Neural cell (in vitro differentiated cells): ENCODE data around the gene IQCK. TPM values are rescaled to one million over a fixed set of nuclear protein-coding genes. Genes with fewer than 3 reads are reported as not detected.

ENCODE experiments used
- H2AFZ ChIP-seq: fragments of 200-600, 300-800 bp; sonication (generic), shearing (Covaris generic); 2 replicates; pipeline ENCODE4 v1.6.0; 2014; ENCODE audit warnings: low read depth, mild to moderate bottlenecking, antibody characterized with exemption, low read length, moderate library complexity
- H3F3A ChIP-seq: fragments of 200-600 bp; shearing (Covaris generic); 2 replicates; pipeline ENCODE4 v1.6.1; 2016; ENCODE audit warnings: mild to moderate bottlenecking, moderate library complexity, mixed read lengths, antibody characterized with exemption, low read length; ENCODE audit not compliant: insufficient read depth, poor library complexity, severe bottlenecking
- H3K27ac ChIP-seq: fragments of 200-600, 300-800 bp; sonication (generic), shearing (Covaris generic); 2 replicates; pipeline ENCODE4 v1.5.1; 2014; ENCODE audit warnings: mild to moderate bottlenecking, low read length, moderate library complexity
- H3K27me3 ChIP-seq: fragments of 300-800, 200-600 bp; sonication (generic), shearing (Covaris generic); 2 replicates; pipeline ENCODE4 v1.6.0; 2014; ENCODE audit warnings: mild to moderate bottlenecking, low read depth, low read length, moderate library complexity; ENCODE audit not compliant: insufficient read depth
- H3K36me3 ChIP-seq: fragments of 300-800, 200-600 bp; sonication (generic), shearing (Covaris generic); 2 replicates; pipeline ENCODE4 v1.5.1; 2014; ENCODE audit warnings: mild to moderate bottlenecking, antibody characterized with exemption, low read length, moderate library complexity; ENCODE audit not compliant: insufficient read depth
- H3K4me2 ChIP-seq: fragments of 300-800, 200-600 bp; sonication (generic), shearing (Covaris generic); 2 replicates; pipeline ENCODE4 v1.6.0; 2014; ENCODE audit warnings: mild to moderate bottlenecking, low read length
- H3K4me3 ChIP-seq: fragments of 300-800, 200-600 bp; sonication (generic), shearing (Covaris generic); 2 replicates; pipeline ENCODE4 v1.5.1; 2014; ENCODE audit warnings: mild to moderate bottlenecking, low read length, moderate library complexity
- H3K79me2 ChIP-seq: fragments of 200-600 bp; shearing (Covaris generic); replicated peaks from 2 replicates; pipeline ENCODE4 v1.6.0; 2014; ENCODE audit warnings: mild to moderate bottlenecking, low read length, moderate library complexity; ENCODE audit not compliant: insufficient read depth
- H3K9ac ChIP-seq: fragments of 300-800, 200-600 bp; sonication (generic), shearing (Covaris generic); 2 replicates; pipeline ENCODE4 v1.6.1; 2016; ENCODE audit warnings: mild to moderate bottlenecking, low read length, mixed read lengths
- H3K9me2 ChIP-seq: fragments of 200-600 bp; shearing (Covaris generic); 2 replicates; pipeline ENCODE4 v1.6.1; 2016; ENCODE audit warnings: mild to moderate bottlenecking, low read length, mixed read lengths; ENCODE audit not compliant: insufficient read depth
- H3K9me3 ChIP-seq: fragments of 200-600, 300-800 bp; sonication (generic), shearing (Covaris generic); 2 replicates; pipeline ENCODE4 v1.6.1; 2016; ENCODE audit warnings: mild to moderate bottlenecking, mixed run types, low read length, moderate library complexity, mixed read lengths
- H4K20me1 ChIP-seq: fragments of 200-600 bp; shearing (Covaris generic); 2 replicates; pipeline ENCODE4 v1.6.1; 2016; ENCODE audit warnings: mild to moderate bottlenecking, mixed run types; ENCODE audit not compliant: insufficient read depth
- CTCF ChIP-seq: fragments of 450-650 bp; IDR thresholded peaks from 2 replicates; pipeline ENCODE4 v1.5.1; 2014; ENCODE audit warnings: antibody characterized with exemption, mild to moderate bottlenecking, moderate library complexity; ENCODE audit not compliant: poor library complexity, severe bottlenecking
- EP300 ChIP-seq: fragments of 450-650 bp; conservative IDR thresholded peaks from 2 replicates; pipeline ENCODE4 v1.6.1; 2014; ENCODE audit warnings: antibody characterized with exemption, mild to moderate bottlenecking, moderate library complexity; ENCODE audit not compliant: poor library complexity, severe bottlenecking
- EZH2 ChIP-seq: fragments of 200-600, 300-800 bp; shearing (Covaris generic), sonication (generic); IDR thresholded peaks from 2 replicates; pipeline ENCODE4 v1.6.1; 2014; ENCODE audit warnings: antibody characterized with exemption, low read length, borderline replicate concordance, mild to moderate bottlenecking; ENCODE audit not compliant: insufficient read depth, poor library complexity, severe bottlenecking
- MXI1 ChIP-seq: fragments of 450-650 bp; conservative IDR thresholded peaks from 2 replicates; pipeline ENCODE4 v1.6.1; 2014; ENCODE audit warnings: antibody characterized with exemption, mild to moderate bottlenecking; ENCODE audit not compliant: poor library complexity, severe bottlenecking
- POLR2AphosphoS5 ChIP-seq: IDR thresholded peaks from 2 replicates; pipeline ENCODE4 v1.6.1; 2012
- RAD21 ChIP-seq: fragments of 450-650 bp; conservative IDR thresholded peaks from 2 replicates; pipeline ENCODE4 v1.6.1; 2014; ENCODE audit warnings: antibody characterized with exemption, mild to moderate bottlenecking, moderate library complexity
- REST ChIP-seq: IDR thresholded peaks from 2 replicates; pipeline ENCODE4 v1.6.1; 2012; ENCODE audit warnings: borderline replicate concordance
- SMC3 ChIP-seq: fragments of 450-650 bp; conservative IDR thresholded peaks from 2 replicates; pipeline ENCODE4 v1.6.1; 2014; ENCODE audit warnings: antibody characterized with exemption, mild to moderate bottlenecking, moderate library complexity; ENCODE audit not compliant: poor library complexity
- TAF1 ChIP-seq: IDR thresholded peaks from 2 replicates; pipeline ENCODE4 v1.6.1; 2012; ENCODE audit warnings: low read depth
- polyA plus RNA-seq: library from polyadenylated mRNA; depleted of rRNA; stranded (reverse); fragments of >200 nt; gene quantifications from 2 replicates; pipeline ENCODE4 v1.2.3, GENCODE V29; 2014

The IQCK gene
- polyA plus RNA-seq, 1 donor from 2014 or later, result 10.2 TPM

- TF ChIP-seq REST (no peak), EZH2 (no peak), POLR2AphosphoS5 (no peak), EP300 (no peak), SMC3 (no peak), CTCF (no peak), RAD21 (no peak), TAF1 (no peak), MXI1 (no peak)
- no peak overlapping the region for H3K27ac ChIP-seq
Measured at GRCh38 chr16:19833581-19833980, 115.5 kb downstream of the IQCK start.

GRCh38 chr16:19835196-19835595 is 117.1 kb downstream of the IQCK start:
- Histone ChIP-seq H3K36me3 (no peaks in the 10 kb centered on the region), H3K9me3 (no peaks in the 10 kb centered on the region), H3K4me2 (no peak overlapping the region), H3K79me2 (no peaks in the 10 kb centered on the region), H3F3A (no peaks in the 10 kb centered on the region), H3K27ac (no peak overlapping the region), H3K9me2 (no peaks in the 10 kb centered on the region), H3K9ac (no peak overlapping the region), H2AFZ (no peak overlapping the region), H3K4me3 (no peak overlapping the region), H3K27me3 (no peaks in the 10 kb centered on the region), H4K20me1 (no peaks in the 10 kb centered on the region)
- TF ChIP-seq EZH2, result no peak
- no peak for TF ChIP-seq TAF1
- TF ChIP-seq CTCF, result no peak
- TF ChIP-seq EP300, result no peak
- no peak for TF ChIP-seq MXI1
- no peak for TF ChIP-seq RAD21
- TF ChIP-seq REST, result no peak

More at GRCh38 chr16:19833581-19833980, 115.5 kb downstream of the IQCK start:
- no peaks in the 10 kb centered on the region for H4K20me1 ChIP-seq
- H3K9me3 ChIP-seq, result no peaks in the 10 kb centered on the region
- H3K9ac ChIP-seq, result no peak overlapping the region
- no peak overlapping the region for H2AFZ ChIP-seq
- no peaks in the 10 kb centered on the region for H3K9me2 ChIP-seq
- H3K4me2 ChIP-seq, result no peak overlapping the region
- no peaks in the 10 kb centered on the region for H3K36me3 ChIP-seq
- no peaks in the 10 kb centered on the region for H3K79me2 ChIP-seq
- H3K4me3 ChIP-seq, result no peak overlapping the region
- H3F3A ChIP-seq, result no peaks in the 10 kb centered on the region
- H3K27me3 ChIP-seq, result no peaks in the 10 kb centered on the region
